ENCODE measurements around the gene DNAJB14. TPM values are rescaled to one million over a fixed set of nuclear protein-coding genes. Genes with fewer than 3 reads are reported as not detected.

DNAJB14 gene
- total RNA-seq, 1 experiment from 2014 or later: 76.4 TPM

DNA sequence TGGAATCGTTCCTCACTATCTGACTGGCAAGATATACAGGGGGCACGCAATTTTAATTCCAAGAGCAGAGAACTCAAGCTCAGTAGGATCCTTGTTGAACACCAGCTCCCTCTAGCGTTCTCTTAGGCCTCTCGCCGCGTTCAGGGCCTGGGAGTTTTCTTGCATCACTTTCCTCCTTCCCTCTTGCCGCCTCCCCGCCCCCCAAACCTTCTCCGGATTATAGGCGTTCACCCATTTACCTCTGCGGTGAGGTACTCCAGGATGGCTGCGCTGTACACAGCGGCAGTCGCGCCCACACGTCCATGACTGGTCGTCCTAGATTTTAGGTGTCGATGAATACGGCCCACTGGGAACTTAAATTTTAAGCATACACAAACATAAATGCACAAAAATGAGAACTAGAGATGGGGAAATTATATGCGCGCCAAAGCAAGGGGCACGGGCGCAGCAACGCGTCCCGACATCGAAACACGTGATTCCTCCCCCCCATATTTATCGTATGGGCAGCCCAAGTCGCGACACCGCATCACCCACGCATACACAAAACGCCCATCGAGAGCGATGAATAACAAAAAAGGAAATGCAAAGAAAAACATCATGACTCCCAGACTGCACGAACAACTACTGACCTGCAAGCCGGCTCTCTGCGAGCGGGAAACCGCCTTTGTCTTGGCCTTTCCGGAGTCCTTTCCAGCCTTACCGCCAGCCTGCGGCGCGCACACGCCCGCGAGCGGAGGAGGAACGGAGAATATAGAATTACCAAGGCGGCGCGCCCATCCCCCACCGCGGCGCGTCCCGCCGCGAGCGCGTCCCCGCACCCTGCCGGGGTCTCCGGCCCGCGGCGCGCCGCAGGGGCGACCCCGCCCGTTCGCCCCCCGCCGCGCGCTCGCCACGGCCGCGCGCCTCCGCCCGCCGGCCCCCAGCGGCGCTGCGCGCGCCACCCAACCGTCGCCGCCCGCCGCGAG is 2.9 kb upstream of the DNAJB14 start:
- DNase-seq (ENCODE audit: low read depth): peak; percentile 93
- in situ Hi-C loops (cut with HindIII; ENCODE audit: low pct_unique_long_range_greater_than_20kb, low sequenced_read_pairs): no loop called here

DNA sequence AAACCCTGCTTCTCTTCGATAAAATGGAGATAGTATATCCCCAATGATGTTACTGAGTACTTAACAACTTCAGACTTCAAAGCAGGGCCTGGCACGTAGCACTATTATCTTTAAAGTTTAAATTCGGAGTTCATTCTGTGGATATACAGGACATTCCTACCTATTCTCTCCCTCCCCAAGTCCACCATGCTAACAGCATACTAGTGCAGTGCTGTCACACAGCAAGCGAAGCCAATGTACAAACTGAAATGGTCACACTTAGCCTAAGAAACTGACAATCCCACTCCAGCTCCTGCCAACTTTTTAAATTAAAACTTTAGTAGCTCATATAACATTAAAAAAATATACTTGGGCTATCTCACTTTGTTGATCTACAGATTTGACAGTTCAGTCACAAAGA is 1.2 kb upstream of the DNAJB14 start:
- no peak for DNase-seq (ENCODE audit: low read depth)
- in situ Hi-C loops (cut with HindIII; ENCODE audit: low pct_unique_long_range_greater_than_20kb, low sequenced_read_pairs): no loop called here

DNA sequence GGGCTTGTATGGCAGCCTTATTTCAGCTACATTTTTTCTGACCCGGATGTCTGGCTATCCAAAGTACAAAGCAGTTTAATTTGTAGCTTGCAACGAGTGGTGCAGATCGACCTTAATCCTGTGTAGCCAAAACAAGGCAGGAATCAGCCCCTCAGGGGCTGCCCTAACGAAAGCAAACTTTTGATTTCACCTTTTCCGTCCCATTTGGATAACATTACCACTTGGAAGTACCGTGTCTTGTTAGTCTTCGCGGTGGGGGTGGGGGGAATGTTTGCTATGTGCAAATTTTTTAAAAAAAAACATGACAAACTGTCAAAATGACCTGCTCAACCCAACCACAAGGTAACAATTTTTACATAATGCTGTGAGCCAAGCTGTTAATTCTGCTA is 766 bp upstream of the DNAJB14 start:
- no peak for DNase-seq (ENCODE audit: low read depth)
- in situ Hi-C loops (cut with HindIII; ENCODE audit: low pct_unique_long_range_greater_than_20kb, low sequenced_read_pairs): no loop called here

DNA sequence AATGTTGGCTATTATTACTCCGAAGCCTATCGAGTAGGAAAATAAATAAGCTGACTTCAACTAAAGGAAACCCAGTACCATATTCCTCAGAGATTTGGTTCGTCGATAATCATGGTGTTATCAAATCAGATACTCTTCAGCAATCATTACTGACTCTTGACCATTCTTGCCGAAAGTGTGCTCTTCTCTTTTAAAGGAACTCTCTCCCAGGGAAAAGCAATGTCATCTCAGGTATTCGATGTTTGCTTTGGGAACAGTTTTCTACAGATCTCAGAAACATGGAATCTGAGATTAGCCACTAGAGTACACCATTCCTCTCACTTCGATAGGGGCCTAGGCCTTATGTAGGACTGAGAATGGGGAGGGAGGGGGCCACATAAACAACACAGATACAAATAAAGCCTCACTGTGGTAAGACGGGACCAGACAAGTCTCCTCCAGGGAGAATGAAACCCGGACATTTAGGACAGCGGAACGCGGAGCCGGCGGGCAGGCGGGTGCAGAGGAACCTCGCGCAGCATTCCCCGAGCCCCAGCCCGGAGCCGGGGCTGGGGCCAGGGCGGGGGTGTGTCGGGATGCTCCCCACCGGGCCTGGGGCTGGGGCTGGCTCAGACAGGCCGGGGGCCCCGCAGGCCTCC is 581 bp downstream of the DNAJB14 start:
- peak; percentile 39 for DNase-seq (ENCODE audit: low read depth)
- in situ Hi-C loops (cut with HindIII; ENCODE audit: low pct_unique_long_range_greater_than_20kb, low sequenced_read_pairs): no loop called here

DNA sequence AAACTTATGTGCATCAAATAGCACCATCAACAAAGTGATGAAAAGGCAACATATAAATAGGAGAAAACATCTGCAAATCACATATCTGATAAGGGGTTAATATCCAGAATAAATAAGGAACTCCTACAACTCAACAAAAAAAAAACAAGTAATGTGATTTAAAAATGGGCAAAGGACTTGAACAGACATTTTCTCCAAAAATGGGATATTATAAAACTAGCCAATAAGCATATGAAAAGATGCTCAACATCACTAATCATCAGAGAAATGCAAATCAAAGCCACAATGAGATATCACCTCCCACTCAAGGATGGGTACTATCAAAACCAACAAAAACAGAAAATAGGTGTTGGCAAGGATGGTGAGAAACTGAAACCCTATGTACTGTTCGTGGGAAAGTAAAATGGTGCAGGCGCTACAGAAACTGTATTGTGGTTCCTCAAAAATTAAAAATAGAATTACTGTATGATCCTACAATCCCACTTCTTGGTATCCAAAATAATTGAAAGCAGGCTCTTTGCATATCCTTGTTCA is 2.4 kb downstream of the DNAJB14 start:
- in situ Hi-C loops (cut with HindIII; ENCODE audit: low pct_unique_long_range_greater_than_20kb, low sequenced_read_pairs): no loop called here
- no peak for DNase-seq (ENCODE audit: low read depth)

DNA sequence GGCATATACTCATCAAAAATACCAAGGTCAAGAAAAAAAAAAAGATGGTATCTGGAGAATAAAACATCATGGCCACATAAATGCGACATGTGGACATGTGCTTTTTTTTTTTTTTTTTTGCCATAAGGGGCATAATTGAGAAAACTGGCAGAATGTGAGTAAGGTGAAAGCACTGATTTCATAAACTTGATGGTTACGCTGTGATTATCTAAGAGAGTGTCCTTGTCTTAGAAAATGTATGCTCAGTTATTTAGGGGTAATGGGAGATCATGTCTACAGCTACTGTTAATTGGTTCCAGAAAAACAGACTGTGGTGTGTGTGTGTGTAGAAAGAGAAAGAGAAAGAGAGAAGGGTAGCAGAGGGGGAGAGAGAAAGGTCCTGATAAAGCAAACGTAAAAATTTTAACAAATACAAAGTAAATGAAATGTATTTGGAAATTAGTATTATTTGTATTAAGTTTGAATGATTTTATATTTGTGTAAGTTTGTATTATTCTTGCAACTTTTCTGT is 8.1 kb downstream of the DNAJB14 start:
- in situ Hi-C loops (cut with HindIII; ENCODE audit: low pct_unique_long_range_greater_than_20kb, low sequenced_read_pairs): no loop called here
- no peak for DNase-seq (ENCODE audit: low read depth)

DNA sequence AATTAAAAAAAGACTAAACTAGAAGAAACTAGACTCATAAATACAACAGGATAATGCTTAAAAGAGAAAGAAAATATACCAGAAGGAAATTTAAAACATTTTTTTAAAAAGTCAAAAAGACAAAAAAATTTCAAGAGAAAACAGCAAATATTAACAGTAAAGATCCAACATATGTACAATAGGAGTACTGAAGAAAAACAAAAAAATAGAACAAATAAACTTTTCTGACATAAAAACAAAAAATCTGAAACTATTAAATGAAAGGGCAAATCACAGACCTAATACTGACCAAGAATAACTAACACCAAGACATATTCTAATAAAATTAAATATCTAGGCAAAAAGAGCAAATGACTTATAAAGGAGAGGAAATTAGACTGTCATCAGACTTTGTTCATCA is 11.5 kb downstream of the DNAJB14 start:
- peak; percentile 24 for DNase-seq (ENCODE audit: low read depth)
- in situ Hi-C loops (cut with HindIII; ENCODE audit: low pct_unique_long_range_greater_than_20kb, low sequenced_read_pairs): no loop called here

DNA sequence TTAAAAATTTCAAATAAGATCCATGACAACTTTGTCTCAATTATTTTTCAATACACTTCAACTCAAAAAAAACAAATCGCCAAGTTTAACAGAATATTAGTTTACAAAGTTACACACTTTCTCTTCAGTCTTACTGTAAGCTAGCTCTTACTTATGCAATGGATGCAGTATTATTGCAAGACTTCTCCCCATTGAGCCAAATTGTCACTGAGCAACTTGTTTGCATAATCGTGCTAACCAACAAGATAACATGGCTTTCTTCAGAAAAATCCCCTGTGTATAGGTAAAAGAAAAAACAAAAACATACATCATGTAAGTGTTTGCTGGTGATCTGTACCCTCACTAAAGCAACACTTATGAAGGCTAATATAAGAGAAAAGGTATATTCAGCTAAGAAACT is 18.9 kb downstream of the DNAJB14 start:
- DNase-seq (ENCODE audit: low read depth): no peak
- in situ Hi-C loops (cut with HindIII; ENCODE audit: low pct_unique_long_range_greater_than_20kb, low sequenced_read_pairs): no loop called here

DNA sequence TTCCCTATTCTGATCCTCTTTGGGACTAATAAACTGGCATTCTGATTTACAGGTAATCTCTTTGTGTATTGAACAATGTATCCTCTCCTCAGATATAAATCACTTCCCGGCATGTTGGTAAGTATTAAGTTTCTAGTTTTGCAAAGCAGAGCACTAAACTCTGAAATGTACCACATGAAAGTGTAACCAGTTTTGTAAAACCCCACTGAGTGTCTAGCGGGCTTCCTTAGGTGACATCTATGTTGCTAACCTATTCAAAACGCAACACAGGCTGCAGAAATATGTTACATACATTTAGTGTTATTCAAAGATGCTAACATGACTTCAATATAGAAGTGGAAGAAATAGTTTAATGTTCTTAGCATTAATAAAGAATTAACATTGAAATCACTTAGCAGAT is 25.2 kb downstream of the DNAJB14 start:
- no peak for DNase-seq (ENCODE audit: low read depth)
- in situ Hi-C loops (cut with HindIII; ENCODE audit: low pct_unique_long_range_greater_than_20kb, low sequenced_read_pairs): no loop called here

DNA sequence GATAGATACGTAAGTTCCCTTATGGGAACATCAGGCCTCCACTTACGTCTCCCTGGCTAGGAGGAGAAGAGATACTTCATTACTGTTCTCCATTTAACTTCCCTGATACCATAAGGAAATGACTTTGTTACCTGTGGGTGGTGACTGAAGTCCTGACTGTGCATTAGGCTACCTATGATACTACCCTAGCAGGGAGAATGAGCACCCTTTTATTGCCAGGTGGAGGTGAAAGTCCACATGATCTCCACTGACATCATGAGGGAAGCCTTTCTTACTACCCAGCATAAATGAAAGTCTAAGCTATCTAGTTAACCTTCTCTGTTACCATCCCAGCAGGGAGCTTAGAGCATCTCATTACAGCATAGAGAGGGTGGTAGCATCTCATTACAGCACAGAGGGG is 27.8 kb downstream of the DNAJB14 start:
- DNase-seq (ENCODE audit: low read depth): no peak
- in situ Hi-C loops (cut with HindIII; ENCODE audit: low pct_unique_long_range_greater_than_20kb, low sequenced_read_pairs): no loop called here

DNA sequence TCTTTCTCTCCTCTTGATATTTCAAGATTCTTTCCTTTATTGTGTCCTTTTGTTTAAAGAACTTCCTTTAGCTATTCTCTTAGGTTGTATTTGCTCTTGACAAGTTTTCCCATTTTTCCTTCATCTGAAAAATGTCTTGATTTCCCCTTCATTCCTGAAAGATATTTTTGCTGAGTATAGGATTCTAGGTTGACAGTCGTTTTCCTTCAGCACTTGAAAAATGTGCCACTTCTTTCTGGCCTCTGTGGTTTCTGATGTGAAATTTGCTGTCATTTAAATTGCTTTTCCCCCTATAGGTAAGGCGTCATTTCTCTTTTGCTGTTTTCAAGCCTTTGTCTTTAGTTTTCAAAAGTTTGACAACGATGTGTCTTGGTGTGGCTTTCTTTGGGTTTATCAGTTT is 28.8 kb downstream of the DNAJB14 start:
- in situ Hi-C loops (cut with HindIII; ENCODE audit: low pct_unique_long_range_greater_than_20kb, low sequenced_read_pairs): no loop called here
- DNase-seq (ENCODE audit: low read depth): no peak

DNA sequence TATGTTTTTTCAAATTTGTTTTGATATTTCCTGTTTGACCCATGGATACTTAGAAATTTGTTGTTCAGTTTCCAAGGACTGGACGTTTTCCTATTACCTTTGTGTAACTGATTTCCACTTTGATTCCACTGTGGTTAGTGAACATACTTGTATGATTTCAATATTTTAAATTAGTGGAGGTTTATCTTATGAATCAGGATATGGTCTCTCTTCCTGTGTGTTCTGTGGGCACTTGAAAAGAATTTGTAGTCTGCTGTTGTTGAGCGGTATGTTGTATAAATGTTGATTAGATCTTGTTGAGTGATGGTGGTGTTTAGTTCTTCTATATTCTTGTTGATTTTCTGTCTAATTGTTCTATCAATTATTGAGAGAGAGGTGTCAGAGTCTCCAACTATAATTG is 31.0 kb downstream of the DNAJB14 start:
- DNase-seq (ENCODE audit: low read depth): no peak
- in situ Hi-C loops (cut with HindIII; ENCODE audit: low pct_unique_long_range_greater_than_20kb, low sequenced_read_pairs): no loop called here

DNA sequence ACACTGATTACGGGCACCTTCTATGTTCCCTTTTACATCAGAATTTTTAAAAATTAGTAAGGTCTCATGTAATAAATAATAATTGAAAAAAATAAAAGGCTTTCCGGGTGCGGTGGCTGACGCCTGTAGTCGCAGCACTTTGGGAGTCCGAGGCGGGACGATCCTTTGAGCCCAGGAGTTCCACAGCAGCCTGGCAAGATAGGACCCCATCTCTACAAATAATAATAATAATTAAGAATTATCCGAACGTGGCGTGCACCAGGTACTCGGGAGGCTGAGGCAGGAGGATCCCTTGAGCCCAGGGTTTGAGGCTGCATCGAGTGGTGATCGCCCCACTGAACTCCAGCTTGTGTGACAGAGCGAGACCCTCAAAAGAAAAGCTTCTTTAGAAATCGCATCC is 51.4 kb downstream of the DNAJB14 start:
- in situ Hi-C loops (cut with HindIII; ENCODE audit: low pct_unique_long_range_greater_than_20kb, low sequenced_read_pairs): no loop called here
- DNase-seq (ENCODE audit: low read depth): no peak

DNA sequence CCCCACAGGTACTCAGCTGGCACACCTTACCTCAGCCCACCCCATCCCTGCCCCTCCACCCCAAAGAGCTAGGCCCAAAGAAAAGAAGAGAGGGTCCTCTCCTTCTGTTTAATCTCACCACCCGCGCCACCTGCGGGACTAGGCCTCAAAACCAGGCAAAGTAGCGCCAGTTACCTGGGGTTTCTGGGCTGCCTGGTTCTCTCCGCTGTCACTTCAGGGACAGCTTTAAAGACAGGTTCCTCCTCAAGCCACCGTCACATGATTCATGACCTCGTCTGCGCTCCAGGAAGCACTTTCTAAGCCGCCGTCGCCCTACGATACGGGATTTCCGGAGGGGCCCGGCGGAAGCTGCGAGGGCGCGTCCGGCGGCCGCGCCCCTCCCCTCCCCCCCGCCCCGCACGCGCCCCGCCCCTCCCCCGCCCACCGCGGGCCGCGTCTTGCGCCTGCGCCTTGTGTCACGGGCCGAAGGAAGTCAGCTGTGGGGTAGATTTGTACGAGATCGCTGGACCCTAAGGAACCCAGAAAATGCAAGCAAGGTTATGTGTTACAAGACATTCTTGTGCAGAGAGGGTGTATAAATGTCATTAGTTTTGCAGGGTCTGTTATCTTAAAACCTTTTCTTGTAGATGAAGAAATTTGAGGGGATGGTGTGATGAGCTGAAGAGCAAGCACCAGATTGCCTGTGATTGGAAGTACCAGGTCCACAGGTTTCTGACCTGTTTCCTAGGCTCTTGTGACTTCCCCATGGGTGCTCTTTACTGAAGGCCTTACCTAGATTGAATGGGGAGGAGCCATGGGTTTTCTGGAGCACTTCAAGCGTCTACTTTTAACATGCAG is 52.0 kb downstream of the DNAJB14 start, which contains the start of gene LAMTOR3:
TSS of gene LAMTOR3 (minus strand) at position 267 of the 837 bp plus-strand sequence. CDS start 464 bp downstream, outside the sequence.
- peak; percentile 80 for DNase-seq (ENCODE audit: low read depth)
- in situ Hi-C loops (cut with HindIII; ENCODE audit: low pct_unique_long_range_greater_than_20kb, low sequenced_read_pairs): no loop called here

DNA sequence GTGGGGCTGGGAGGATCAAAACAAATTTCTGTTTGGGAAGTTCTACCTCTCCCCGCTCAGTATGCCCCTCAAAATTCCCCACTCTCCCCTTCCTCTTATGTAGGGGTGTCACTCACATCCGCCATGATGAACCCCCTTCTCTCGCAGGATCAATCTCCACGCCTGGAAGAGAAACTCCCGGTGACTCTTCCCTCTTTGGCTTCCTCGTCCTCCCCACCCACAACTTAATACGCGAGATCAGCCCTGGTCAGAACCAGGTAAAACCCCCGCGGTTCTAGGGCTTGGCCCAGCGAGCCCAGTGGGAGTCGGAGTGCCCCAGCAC is 52.6 kb downstream of the DNAJB14 start:
- DNase-seq (ENCODE audit: low read depth): no peak
- in situ Hi-C loops (cut with HindIII; ENCODE audit: low pct_unique_long_range_greater_than_20kb, low sequenced_read_pairs): no loop called here

DNA sequence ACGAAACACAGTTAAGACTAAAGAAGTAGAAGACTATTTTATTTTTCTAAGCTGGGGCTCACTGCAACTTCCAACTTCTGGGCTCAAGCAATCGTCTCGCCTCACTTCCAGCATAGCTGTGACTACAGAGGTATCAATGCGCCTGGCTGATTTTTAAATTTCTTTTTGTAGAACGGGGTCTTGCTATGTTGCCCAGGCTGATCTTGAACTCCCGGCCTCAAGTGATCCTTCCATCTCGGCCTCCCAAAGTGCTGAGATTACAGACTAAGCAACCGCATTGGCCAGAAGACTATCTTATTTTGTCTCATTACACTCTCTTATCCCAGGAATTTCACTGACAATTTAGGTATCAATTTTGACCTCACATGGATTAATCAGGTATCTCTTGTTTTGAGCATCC is 53.4 kb downstream of the DNAJB14 start:
- in situ Hi-C loops (cut with HindIII; ENCODE audit: low pct_unique_long_range_greater_than_20kb, low sequenced_read_pairs): no loop called here
- no peak for DNase-seq (ENCODE audit: low read depth)

DNA sequence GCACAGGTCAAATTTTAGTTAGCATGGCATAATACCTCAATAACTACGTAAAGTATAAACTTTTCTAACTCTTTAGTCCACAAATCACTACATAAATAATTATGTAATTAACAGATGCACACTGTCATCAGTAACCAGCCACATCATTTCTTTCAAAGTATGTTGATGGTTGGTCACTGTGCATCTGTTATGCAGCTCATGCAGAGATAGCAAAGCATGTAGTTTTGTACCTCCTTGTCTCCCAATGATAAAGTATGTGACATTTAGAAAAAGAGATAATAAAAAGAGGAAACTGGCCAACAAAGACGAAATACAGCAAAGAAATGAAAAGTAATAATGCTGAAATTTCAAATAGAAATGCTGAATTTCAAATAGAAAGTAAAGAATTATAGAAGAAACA is 55.1 kb downstream of the DNAJB14 start:
- no peak for DNase-seq (ENCODE audit: low read depth)
- in situ Hi-C loops (cut with HindIII; ENCODE audit: low pct_unique_long_range_greater_than_20kb, low sequenced_read_pairs): no loop called here

DNA sequence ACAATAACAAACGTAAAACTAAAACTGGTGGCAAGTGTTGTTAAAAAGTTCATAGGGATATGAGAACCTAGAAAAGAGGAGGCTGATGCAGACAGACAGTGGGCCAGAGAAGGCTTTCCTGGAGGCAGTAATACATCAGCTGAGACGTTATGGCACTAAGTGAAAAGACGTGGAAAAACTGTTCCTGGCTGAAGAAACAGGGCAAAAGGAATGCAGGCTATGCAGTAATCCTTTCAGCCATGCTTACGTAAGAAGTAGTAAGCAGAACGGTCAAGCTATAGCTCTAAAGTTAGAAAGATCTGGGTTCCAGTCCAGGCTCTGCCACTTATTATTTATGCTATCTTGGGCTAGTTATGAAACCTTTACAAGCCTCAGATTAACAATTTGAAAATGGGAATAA is 58.6 kb downstream of the DNAJB14 start:
- in situ Hi-C loops (cut with HindIII; ENCODE audit: low pct_unique_long_range_greater_than_20kb, low sequenced_read_pairs): no loop called here
- DNase-seq (ENCODE audit: low read depth): no peak

All from Caki2 (cell line).